ENCODE results near the gene LEPROT.

LEPROT gene

DNA sequence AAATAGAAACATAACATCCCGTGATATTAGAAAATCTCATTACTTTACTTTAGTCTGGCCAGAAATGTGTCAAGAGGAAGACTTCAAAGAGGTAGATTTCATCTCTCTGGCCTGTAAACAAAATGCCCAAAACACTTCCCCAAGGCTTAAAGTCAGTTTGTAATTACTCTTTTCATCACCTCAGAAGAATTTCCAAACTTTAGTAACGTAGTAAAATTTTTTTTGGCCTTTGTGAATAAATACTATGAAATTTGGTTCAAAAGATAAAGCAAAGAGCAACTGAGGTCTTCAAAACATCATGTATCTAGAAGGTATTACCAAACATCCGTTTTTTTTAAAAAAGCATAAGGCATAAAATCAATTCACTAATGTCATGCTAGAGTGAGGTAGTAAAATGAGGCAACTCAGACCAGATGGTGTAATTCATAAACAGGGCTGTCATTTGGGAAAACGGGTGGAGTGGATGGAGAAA lies 51.4 kb downstream of the LEPROT start:
- no peak overlapping the region for H3K4me3 ChIP-seq (replicated peaks in 1 of 2; ENCODE audit: low read depth in 2 of 2, low read length in 2 of 2)
- TF ChIP-seq, protein P1, sequence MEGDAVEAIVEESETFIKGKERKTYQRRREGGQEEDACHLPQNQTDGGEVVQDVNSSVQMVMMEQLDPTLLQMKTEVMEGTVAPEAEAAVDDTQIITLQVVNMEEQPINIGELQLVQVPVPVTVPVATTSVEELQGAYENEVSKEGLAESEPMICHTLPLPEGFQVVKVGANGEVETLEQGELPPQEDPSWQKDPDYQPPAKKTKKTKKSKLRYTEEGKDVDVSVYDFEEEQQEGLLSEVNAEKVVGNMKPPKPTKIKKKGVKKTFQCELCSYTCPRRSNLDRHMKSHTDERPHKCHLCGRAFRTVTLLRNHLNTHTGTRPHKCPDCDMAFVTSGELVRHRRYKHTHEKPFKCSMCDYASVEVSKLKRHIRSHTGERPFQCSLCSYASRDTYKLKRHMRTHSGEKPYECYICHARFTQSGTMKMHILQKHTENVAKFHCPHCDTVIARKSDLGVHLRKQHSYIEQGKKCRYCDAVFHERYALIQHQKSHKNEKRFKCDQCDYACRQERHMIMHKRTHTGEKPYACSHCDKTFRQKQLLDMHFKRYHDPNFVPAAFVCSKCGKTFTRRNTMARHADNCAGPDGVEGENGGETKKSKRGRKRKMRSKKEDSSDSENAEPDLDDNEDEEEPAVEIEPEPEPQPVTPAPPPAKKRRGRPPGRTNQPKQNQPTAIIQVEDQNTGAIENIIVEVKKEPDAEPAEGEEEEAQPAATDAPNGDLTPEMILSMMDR (IDR thresholded peaks at IDR 0.05; ENCODE audit: low read depth, low read length) = no peak
- DNase-seq (ENCODE audit: low read depth in 2 of 2) = peak; percentile 11 to 29

DNA sequence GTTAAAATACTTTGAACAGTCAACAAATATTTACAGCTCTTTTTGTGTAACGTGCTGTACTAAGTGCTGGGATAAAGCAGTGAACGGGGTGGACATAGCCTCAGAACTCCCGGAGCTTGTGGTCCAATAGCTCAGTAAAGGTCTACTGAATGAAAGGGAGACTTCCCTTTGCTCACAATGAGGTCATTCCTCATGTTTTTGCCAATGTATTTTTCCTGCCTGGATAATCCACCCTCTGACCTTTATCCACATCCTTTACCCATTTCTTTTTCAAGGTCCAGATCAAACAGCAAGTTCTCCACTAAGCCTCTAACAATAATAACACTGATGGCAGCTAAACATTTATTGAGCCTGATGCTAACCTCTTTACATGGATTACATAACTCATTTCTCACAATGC lies 55.9 kb downstream of the LEPROT start:
- no peak for DNase-seq (ENCODE audit: low read depth in 2 of 2)
- TF ChIP-seq, protein P1 (IDR thresholded peaks at IDR 0.05; ENCODE audit: low read depth, low read length) = no peak
- no peak overlapping the region for H3K4me3 ChIP-seq (replicated peaks in 1 of 2; ENCODE audit: low read depth in 2 of 2, low read length in 2 of 2)

DNA sequence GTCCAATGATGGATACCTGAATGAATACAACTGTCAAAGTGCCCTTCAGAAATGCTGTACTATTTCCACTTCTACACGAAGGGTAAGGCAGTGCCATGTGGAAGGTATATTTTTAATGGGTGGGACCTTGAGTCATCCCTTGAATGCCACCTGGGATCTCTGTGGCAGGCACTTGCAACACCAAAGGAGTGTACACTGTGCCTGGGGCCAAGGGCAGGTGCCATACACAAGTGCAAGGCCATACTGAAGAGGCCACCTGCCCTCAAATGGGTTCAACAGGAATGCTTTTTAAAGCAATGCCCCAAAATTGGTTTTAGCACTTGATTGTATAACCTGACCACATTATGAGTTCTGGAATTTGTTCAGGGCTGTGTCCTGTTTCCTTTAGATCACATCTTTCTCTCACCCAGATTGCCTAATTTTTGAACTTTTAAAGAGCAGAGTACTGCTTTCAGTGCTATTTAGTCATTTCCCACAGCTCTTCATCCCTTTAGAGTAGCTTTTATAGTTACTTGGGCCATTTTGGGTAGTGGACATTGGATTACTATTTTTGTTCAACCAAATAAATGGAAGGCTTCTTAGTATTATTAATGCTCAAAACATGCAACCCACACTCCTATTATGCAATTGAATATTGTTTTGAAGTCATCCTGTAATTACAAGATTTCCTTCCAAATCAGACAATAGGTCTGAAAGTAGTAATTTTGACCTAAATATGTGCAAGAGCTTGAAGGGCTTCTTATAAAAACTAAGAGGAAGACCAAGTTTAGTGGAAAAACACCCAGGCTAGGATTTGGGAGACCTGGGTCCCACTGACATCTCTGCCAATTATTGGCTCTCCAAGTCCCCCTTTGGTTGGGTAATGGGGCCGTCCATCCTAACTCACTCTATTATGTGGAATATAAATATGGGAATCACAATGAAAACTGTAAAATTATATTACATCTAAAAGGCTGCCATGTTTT lies 57.2 kb downstream of the LEPROT start:
- DNase-seq (ENCODE audit: low read depth in 2 of 2) = peak; percentile 23 to 64
- H3K4me3 ChIP-seq (replicated peaks in 1 of 2; ENCODE audit: low read depth in 2 of 2, low read length in 2 of 2) = no peak overlapping the region
- TF ChIP-seq, protein P1 (IDR thresholded peaks at IDR 0.05; ENCODE audit: low read depth, low read length) = no peak

DNA sequence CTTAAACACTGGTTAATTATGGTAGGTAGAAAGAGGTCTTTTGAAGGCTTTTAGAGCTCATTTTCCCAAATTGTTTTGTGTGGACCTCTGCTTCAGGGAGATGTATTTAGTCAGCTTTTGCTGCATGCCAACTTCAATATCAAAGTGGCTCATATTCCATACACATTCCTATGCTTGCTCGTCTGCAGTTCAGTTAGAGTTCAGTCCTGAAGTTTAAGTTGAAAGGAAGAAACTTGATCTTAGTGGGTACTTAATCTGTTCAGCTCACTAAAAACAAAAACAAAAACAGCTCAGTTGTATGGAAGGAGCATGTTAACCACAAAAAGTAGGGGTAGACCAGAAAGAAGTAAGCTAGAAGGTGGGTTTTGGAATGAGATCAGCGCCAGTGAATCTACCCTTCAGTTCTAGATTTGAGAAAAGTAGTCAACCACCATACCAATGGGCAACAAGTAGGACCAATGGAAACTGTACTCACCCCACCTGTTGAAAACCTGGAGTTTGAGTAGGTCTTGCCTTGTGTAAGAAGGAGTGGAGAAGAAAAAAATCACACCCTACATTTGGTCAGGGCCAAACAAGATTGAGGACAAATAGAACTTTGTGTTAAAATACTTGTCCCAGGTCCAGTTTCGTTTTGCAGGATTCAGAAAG lies 58.0 kb downstream of the LEPROT start:
- TF ChIP-seq, protein P1 (IDR thresholded peaks at IDR 0.05; ENCODE audit: low read depth, low read length) = no peak
- H3K4me3 ChIP-seq (replicated peaks in 1 of 2; ENCODE audit: low read depth in 2 of 2, low read length in 2 of 2) = no peak overlapping the region
- peak; percentile 27 to 61 for DNase-seq (ENCODE audit: low read depth in 2 of 2)

DNA sequence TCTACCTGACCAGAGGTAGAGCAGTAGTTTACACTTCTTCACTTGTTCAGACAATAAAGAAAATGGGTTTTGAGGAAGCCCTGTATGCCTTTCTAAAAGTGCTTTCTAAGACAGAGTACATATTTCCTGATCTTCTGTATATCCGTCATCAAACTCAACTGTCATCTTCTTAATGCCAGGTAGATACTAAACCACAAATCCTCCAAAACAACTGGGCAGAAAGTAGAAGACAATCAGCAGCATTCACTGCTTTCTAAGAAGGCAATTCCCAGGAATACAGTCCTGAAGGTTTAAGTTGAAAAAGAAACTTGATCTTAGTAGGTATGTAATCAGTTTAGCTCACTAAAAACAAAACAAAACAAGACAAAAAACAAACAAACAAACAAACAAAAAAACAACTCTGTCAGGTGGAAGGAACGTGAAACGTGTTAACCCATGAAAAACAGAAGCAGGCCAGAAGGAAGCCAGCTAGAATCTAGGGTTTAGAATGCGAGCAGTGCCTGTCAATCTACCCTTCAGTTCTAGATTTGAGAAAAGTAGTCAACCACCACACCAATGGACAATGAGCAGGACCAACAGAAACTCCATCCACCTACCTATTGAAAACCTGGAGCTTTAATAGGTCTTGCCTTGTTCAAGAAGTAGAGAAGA lies 59.2 kb downstream of the LEPROT start:
- no peak overlapping the region for H3K4me3 ChIP-seq (replicated peaks in 1 of 2; ENCODE audit: low read depth in 2 of 2, low read length in 2 of 2)
- DNase-seq (ENCODE audit: low read depth in 2 of 2) = no peak
- TF ChIP-seq, protein P1 (IDR thresholded peaks at IDR 0.05; ENCODE audit: low read depth, low read length) = no peak

DNA sequence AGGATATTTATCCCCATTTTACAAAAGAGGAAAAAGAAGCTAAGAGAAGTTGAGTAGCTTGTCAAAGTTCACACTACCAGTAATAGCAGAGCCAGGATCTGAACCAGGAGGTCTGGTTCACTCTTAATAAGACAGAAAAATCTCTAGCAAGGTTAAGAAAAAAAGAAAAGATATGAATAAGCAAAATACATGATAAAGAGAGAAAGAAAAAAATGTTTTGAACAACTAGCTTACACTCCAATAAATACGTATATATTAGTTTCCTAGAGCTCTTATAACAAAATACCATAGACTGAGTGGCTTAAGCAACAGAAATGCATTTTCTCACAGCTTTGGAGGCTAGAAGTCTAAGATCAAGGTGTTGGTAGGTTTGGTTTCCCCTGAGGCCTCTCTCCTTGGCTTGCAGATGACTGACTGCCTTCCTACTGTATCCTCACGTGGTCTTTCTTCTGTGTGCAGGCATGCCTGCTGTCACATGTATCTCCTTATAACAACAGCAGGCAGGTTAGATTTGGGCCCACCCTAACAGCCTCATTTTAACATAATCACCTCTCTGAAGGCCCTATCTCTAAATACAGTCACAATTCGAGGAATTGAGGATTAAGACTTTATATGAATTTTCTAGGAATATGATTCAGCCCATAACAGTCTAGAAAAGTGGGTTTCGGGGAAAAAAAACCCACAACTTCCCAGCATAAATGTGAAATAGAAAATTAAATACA lies 60.4 kb downstream of the LEPROT start:
- no peak for DNase-seq (ENCODE audit: low read depth in 2 of 2)
- TF ChIP-seq, protein P1 (IDR thresholded peaks at IDR 0.05; ENCODE audit: low read depth, low read length) = no peak

More for the DNA sequence above, 60.4 kb downstream of the LEPROT start:
- H3K4me3 ChIP-seq (replicated peaks in 1 of 2; ENCODE audit: low read depth in 2 of 2, low read length in 2 of 2) = no peak overlapping the region
